A549 (cell line): Measurements from ENCODE around the gene NELFA.

ENCODE experiments used
- BCL3 ChIP-seq: fragments of >200 bp; sonication (Bioruptor Twin); formaldehyde crosslinking; IDR thresholded peaks from 3 replicates; pipeline ENCODE4 v1.6.1; 2016
- BHLHE40 ChIP-seq: IDR thresholded peaks from 2 replicates; pipeline ENCODE4 v1.6.1; 2012; ENCODE audit warnings: low read depth, low read length, inconsistent platforms
- CEBPB ChIP-seq, 2 experiments: fragments of >200 bp in 1 of 2; sonication (Bioruptor Twin) in 1 of 2; formaldehyde crosslinking in 1 of 2; IDR thresholded peaks; 2 replicates each; pipeline ENCODE4 v1.6.1; 2012 to 2016
- CHD4 ChIP-seq: fragments of 200-600 bp; sonication (generic); IDR thresholded peaks from 2 replicates; pipeline ENCODE4 v1.6.1; 2016; ENCODE audit warnings: antibody characterized with exemption, mild to moderate bottlenecking, borderline replicate concordance
- CTCF ChIP-seq: fragments of >200 bp; sonication (Bioruptor Twin); formaldehyde crosslinking; IDR thresholded peaks from 3 replicates; pipeline ENCODE4 v1.5.1; 2016
- EP300 ChIP-seq, 2 experiments: fragments of >200 bp; sonication (Bioruptor Twin); formaldehyde crosslinking; IDR thresholded peaks; 2 replicates in 1 of 2; 3 replicates in 1 of 2; pipeline ENCODE4 v1.6.1; 2016 to 2017
- JUNB ChIP-seq: fragments of >200 bp; sonication (Bioruptor Twin); formaldehyde crosslinking; IDR thresholded peaks from 2 replicates; pipeline ENCODE4 v1.6.1; 2016
- MAFK ChIP-seq: fragments of 450-650 bp; IDR thresholded peaks from 2 replicates; pipeline ENCODE4 v1.6.1; 2014; ENCODE audit not compliant: partially characterized antibody
- MAX ChIP-seq: IDR thresholded peaks from 2 replicates; pipeline ENCODE4 v1.6.1; 2012
- POLR2A ChIP-seq: IDR thresholded peaks from 2 replicates; pipeline ENCODE4 v1.6.1; 2012; ENCODE audit warnings: mild to moderate bottlenecking, low read length
- RCOR1 ChIP-seq: fragments of 150-350 bp; IDR thresholded peaks from 2 replicates; pipeline ENCODE4 v1.6.1; 2014; ENCODE audit warnings: antibody characterized with exemption, low read length, low read depth
- RFX5 ChIP-seq: fragments of 450-650 bp; IDR thresholded peaks from 2 replicates; pipeline ENCODE4 v1.7.1; 2014; ENCODE audit warnings: antibody characterized with exemption, mild to moderate bottlenecking, moderate library complexity
- USF2 ChIP-seq: fragments of 450-650 bp; IDR thresholded peaks from 2 replicates; pipeline ENCODE4 v1.6.1; 2014; ENCODE audit warnings: antibody characterized with exemption
- ZFP36 ChIP-seq: fragments of 450-650 bp; IDR thresholded peaks from 2 replicates; pipeline ENCODE4 v1.6.1; 2014; ENCODE audit warnings: borderline replicate concordance; ENCODE audit not compliant: partially characterized antibody

- TF ChIP-seq CTCF: no peak
- TF ChIP-seq BHLHE40: no peak
- no peak for TF ChIP-seq JUNB
- no peak for TF ChIP-seq USF2
- no peak for TF ChIP-seq MAFK
- TF ChIP-seq POLR2A: no peak
- TF ChIP-seq RCOR1: no peak
- TF ChIP-seq CEBPB (IDR thresholded peaks at IDR 0.05): no peak
- no peak for TF ChIP-seq ZFP36
- TF ChIP-seq RFX5: no peak
- no peak for TF ChIP-seq CHD4
- no peak for TF ChIP-seq BCL3
- no peak for TF ChIP-seq MAX
- no peak for TF ChIP-seq EP300 (IDR thresholded peaks at IDR 0.05)
These were observed 36.4 kb downstream of the NELFA start for GRCh38 chr4:1972414-1972813.
